Osteoblast (primary cell): ENCODE results near the gene PTPRT. TPM values are rescaled to one million over a fixed set of nuclear protein-coding genes. Genes with fewer than 3 reads are reported as not detected.

Source experiments
- DNase-seq: peaks from one replicate; pipeline ENCODE4 v3.0.0; 2011; ENCODE audit warnings: low spot score, mixed read lengths; ENCODE audit not compliant: insufficient read length; ENCODE audit errors: missing footprints
- H2AFZ ChIP-seq: 2 replicates; pipeline ENCODE4 v1.6.0; 2011; ENCODE audit warnings: mild to moderate bottlenecking, low read length
- H3K27ac ChIP-seq: 2 replicates; pipeline ENCODE4 v1.5.1; 2011; ENCODE audit warnings: mild to moderate bottlenecking, low read depth, low read length, moderate library complexity
- H3K27me3 ChIP-seq: 2 replicates; pipeline ENCODE4 v1.6.0; 2012; ENCODE audit warnings: mild to moderate bottlenecking, control low read depth, inconsistent platforms, low read length, moderate library complexity; ENCODE audit not compliant: insufficient read depth
- H3K36me3 ChIP-seq: 2 replicates; pipeline ENCODE4 v1.5.1; 2011; ENCODE audit warnings: mild to moderate bottlenecking, low read length, control low read depth, moderate library complexity; ENCODE audit not compliant: insufficient read depth
- H3K4me1 ChIP-seq: 2 replicates; pipeline ENCODE4 v1.5.1; 2011; ENCODE audit warnings: mild to moderate bottlenecking, low read length, control low read depth, moderate library complexity; ENCODE audit not compliant: insufficient read depth
- H3K4me2 ChIP-seq: 2 replicates; pipeline ENCODE4 v1.6.0; 2011; ENCODE audit warnings: mild to moderate bottlenecking, low read length; ENCODE audit not compliant: insufficient read depth
- H3K4me3 ChIP-seq: fragments of 200-600 bp; sonication (generic); 3 replicates; pipeline ENCODE4 v1.5.1; 2012; ENCODE audit warnings: mild to moderate bottlenecking, low read length, inconsistent platforms; ENCODE audit not compliant: insufficient read depth
- H3K79me2 ChIP-seq: 2 replicates; pipeline ENCODE4 v1.6.0; 2012; ENCODE audit warnings: mild to moderate bottlenecking, low read length, control low read depth, inconsistent platforms; ENCODE audit not compliant: insufficient read depth
- H3K9me3 ChIP-seq: 2 replicates; pipeline ENCODE4 v1.5.1; 2011; ENCODE audit warnings: low read depth, low read length, control low read depth
- H4K20me1 ChIP-seq: 2 replicates; pipeline ENCODE4 v1.6.0; 2012; ENCODE audit warnings: mild to moderate bottlenecking, low read length, control low read depth; ENCODE audit not compliant: insufficient read depth
- CTCF ChIP-seq: IDR thresholded peaks from 2 replicates; pipeline ENCODE4 v1.5.1; 2011; ENCODE audit warnings: mild to moderate bottlenecking, low read depth, low read length, moderate library complexity; ENCODE audit errors: extremely low read depth
- total RNA-seq: library from RNA; depleted of rRNA; stranded (reverse); fragments of >200 nt; gene quantifications from 2 replicates; pipeline ENCODE4 v1.2.3, GENCODE V29; 2012

The PTPRT gene
- total RNA-seq, 1 donor, result not detected

GRCh38 chr20:42181064-42181463 is 1008.6 kb downstream of the PTPRT start:
- no peak for DNase-seq
- no peaks in the 10 kb centered on the region for H3K4me1 ChIP-seq
- no peak overlapping the region for H3K27ac ChIP-seq
- H3K4me2 ChIP-seq, result no peak overlapping the region
- H3K27me3 ChIP-seq, result no peaks in the 10 kb centered on the region
- H2AFZ ChIP-seq, result no peak overlapping the region
- H3K4me3 ChIP-seq, result no peak overlapping the region
- no peaks in the 10 kb centered on the region for H3K79me2 ChIP-seq
- H3K9me3 ChIP-seq, result no peaks in the 10 kb centered on the region
- no peaks in the 10 kb centered on the region for H3K36me3 ChIP-seq
- no peak for TF ChIP-seq CTCF
- no peaks in the 10 kb centered on the region for H4K20me1 ChIP-seq

GRCh38 chr20:42179768-42180167 is 1009.9 kb downstream of the PTPRT start:
- Histone ChIP-seq H3K4me2 (no peak overlapping the region), H3K27ac (no peak overlapping the region), H3K4me1 (no peaks in the 10 kb centered on the region), H4K20me1 (no peaks in the 10 kb centered on the region), H3K36me3 (no peaks in the 10 kb centered on the region), H3K9me3 (no peaks in the 10 kb centered on the region), H3K27me3 (no peaks in the 10 kb centered on the region), H3K79me2 (no peaks in the 10 kb centered on the region), H2AFZ (no peak overlapping the region), H3K4me3 (no peak overlapping the region)
- DNase-seq, result no peak
- no peak for TF ChIP-seq CTCF

- Histone ChIP-seq H4K20me1 (no peaks in the 10 kb centered on the region), H3K4me1 (no peaks in the 10 kb centered on the region), H3K36me3 (no peaks in the 10 kb centered on the region), H3K9me3 (no peaks in the 10 kb centered on the region), H3K79me2 (no peaks in the 10 kb centered on the region), H2AFZ (no peak overlapping the region), H3K4me2 (no peak overlapping the region), H3K4me3 (no peak overlapping the region), H3K27ac (no peak overlapping the region), H3K27me3 (no peaks in the 10 kb centered on the region)
- no peak for TF ChIP-seq CTCF
- DNase-seq, result no peak
Observed at GRCh38 chr20:42173440-42173839, 1016.3 kb downstream of the PTPRT start.

- Histone ChIP-seq H3K27me3 (no peaks in the 10 kb centered on the region), H3K27ac (no peak overlapping the region), H3K4me3 (no peak overlapping the region), H3K4me1 (no peaks in the 10 kb centered on the region), H3K9me3 (no peaks in the 10 kb centered on the region), H4K20me1 (no peaks in the 10 kb centered on the region), H2AFZ (no peak overlapping the region), H3K79me2 (no peaks in the 10 kb centered on the region), H3K36me3 (no peaks in the 10 kb centered on the region), H3K4me2 (no peak overlapping the region)
- TF ChIP-seq CTCF, result no peak
- no peak for DNase-seq
Observed at GRCh38 chr20:42164121-42164890, 1025.4 kb downstream of the PTPRT start.
